Measurements from ENCODE around the gene TVP23A.
"Not testable (repeated sequence)": the region's sequence is repeated elsewhere in the genome, so short reads cannot be mapped to it uniquely, and the experiment has no call there.

The TVP23A gene

DNA sequence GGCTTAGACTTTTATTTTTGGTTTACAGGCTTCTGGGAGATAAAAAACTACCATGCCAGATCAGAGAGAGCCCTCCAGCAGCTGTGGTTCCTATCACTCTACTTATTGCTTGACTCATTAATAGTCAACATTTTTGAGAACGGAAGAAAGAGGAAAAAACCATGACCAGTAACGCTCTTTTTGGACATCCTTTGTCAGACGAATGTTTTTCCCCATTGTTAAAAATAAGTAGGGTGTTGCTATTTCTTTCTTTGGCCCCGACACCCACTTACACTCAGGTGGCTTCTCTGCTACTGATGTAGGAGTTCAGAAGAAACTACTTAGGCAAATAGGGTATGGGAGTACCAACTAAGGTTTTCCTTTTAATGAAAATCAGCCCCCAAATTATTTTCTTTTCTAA lies 27.5 kb downstream of the TVP23A start:
- DNase-seq: no peak

DNA sequence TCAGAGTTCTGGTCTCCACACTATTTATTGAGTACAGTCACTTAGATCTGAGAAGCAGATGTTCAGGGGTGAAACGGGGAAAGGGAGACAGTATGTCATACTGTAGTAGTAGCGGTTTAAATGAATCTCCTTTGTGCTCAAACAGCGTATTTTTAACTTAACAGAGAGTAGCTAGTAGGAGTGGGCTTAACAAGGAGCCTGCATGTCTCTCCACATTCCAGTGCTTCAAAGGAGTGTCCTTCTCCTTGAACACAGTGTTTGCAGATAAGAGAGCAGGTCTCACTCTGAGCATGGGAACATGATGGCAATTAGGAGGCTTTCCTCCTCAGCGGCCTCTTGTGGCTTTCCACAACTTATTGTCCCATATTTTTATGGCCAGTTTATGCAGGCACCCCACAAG lies 30.0 kb downstream of the TVP23A start:
- DNase-seq: not testable (repeated sequence)

DNA sequence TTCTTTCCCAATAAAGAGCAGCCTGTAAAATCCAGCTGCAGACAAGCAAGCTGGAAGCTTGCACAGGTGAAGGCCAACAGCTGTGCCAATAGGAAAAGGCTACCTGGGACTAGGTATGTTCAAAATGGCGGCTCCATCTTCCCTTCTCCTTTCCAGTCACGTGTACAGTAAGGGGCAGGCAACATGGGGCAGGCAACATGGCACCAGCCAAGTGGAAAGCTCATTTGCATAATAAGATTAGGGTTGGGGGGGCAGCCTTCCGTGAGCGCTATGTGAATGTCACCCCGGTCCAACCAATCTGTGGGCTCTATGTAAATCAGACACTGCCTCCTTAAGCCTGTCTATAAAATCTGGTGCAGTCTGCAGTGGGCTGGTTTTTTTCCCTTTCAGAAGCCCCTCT lies 31.3 kb downstream of the TVP23A start:
- no peak for DNase-seq

DNA sequence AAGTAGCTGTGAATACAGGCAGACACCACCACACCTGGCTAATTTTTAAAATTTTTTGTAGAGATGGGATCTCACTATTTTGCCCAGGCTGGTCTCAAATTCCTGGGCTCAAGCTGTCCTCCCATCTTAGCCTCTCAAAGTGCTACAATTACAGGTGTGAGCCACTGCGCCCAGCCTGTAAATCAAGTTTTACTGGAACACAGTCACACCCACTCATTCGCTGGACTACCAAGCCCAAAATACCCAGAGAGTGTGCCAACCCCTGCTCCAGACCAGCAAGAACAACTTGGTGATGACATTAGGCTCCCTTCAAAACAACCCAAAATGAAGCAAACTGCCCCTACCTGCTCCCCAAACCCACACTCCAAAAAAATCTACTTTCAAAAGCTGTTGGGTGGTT lies 36.0 kb downstream of the TVP23A start:
- DNase-seq: no peak

DNA sequence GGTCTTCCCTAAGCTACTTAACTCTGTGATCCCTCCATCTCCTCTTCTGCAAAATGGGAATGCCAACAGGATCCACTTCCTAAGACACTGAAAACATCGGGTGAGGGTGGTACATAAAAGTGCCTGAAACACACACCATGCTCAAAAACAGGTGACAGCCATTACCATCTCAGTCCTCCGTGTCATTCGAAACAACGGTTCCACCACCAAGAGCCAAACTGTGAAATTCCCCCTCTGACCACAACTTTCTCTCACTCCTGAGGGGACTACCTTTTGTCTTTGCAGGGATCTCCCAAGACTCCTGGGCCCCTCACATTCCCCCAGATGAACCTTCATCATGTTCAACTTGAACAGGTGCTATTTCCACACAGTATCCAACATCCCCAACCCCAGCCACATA lies 38.0 kb downstream of the TVP23A start:
- no peak for DNase-seq

DNA sequence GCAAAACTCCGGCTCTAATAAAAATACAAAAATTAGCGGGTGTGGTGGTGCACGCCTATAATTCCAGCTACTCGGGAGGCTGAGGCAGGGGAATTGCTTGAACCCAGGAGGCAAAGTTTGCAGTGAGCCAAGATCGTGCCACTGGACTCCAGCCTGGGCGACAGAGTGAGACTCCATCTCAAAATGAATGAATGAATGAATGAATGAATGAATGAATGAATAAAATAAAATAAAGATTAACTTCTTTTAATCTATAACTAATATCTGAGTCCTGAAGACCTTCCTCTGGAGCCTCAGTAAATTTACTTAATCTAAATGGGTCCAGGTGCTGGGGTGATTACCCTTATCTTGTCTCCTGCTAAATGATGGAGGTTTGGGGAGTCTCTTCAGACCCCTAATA lies 38.7 kb downstream of the TVP23A start:
- DNase-seq: not testable (repeated sequence)

DNA sequence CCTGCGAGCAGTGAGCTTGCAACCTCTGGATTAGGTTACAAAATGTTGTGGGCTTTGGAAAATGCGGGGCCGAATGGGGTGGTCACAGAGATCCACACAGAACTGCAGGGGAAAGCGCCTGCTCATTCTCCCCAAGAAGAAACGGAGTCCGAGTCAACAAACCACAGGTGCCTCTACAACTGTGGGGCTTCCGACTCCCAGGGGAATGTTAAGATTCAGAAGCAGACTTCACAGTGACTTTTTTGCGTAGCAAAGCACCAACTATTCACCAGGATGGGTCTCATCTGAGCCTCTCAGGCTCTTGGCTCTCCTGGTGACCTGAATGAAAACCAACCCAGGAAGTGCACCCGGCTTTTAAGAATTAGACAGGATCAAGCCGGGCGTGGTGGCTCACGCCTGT lies 41.2 kb downstream of the TVP23A start:
- DNase-seq: no peak

DNA sequence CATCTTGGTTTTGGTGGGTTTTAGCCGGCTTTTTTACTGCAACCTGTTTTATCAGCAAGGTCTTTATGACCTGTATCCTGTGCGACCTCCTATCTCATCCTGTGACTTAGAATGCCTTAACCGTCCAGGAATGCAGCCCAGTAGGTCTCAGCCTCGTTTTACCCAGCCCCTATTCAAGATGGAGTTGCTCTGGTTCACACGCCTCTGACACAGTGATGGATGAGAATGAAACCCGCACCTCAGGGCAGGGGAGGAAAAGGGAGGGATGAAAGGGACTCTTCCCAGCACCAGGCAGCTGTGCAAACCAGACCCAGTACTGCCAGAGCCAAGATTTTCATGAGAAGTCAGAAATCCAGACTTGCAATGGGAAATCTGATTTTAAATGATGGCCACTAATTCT lies 41.7 kb downstream of the TVP23A start:
- DNase-seq: not testable (repeated sequence)

DNA sequence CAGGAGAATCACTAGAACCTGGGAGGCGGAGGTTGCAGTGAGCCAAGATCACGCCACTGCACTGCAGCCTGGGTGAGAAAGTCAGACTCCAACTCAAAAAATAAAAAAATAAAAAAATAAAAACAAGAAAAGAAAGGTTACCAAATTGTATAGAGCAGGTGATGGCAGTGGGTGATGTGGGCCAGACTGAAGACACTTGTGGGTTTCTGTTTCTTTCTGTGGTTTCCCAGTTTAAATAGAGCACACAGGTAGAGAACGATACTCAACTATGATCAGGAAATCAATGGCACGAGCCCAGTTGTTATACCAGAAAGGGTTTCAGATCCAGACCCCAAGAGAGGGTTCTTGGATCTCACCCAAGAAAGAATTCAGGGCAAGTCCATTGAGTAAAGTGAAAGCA lies 42.3 kb downstream of the TVP23A start:
- no peak for DNase-seq

DNA sequence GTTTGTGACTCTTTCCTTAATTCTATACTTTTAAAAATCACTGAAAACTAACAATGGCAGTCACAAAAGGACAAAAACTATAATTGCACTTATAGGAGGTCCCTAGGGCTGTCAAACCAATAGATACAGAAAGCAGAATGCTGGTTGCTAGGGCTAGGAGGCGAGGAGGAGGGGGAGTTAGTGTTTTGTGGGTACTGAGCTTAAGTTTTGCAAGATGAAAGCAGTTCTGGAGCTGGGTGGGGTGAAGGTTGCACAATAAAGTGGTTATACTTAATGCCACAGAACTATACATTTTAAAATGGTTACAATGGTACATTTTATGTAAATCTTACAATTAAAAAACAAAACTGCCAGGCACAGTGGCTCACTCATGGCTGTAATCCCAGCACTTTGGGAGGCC lies 47.7 kb downstream of the TVP23A start:
- DNase-seq: no peak

DNA sequence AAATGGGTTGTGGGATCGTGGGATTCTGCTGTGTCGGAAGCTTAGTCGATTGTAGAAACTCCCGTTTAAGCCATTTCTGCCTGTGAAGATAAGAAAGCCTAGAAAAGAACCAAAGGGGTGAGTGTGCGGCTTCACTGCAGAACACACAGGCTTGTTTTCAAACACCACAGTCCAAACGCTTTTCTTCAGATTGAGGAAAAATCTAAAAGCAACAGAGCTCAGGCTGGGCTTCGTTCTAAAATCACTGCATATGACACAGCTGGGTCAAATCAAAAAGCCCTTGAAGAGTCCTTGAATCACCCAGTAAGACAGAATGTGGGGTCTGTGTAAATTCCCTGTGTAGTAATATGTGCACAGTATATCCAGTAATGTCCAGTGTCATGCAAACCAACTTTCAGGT lies 49.2 kb downstream of the TVP23A start:
- no peak for DNase-seq

DNA sequence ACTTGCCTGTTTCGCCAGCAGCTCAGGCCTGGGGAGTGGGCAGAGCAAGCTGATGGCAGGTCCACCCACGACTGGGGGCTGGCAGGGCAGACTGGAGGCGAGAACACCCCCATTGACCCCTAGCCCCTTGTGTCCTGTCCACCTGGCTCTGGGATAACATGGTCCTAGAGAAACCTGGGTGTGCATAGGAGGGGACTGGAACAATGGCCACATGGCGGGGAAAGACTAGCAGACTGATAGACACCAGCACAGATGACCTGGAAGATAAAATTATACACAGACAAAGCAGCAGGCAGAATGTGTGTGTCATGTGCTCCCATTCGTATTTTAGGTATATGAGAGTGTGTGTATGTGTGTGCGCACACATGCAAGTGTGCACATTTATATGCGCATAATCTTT lies 51.5 kb downstream of the TVP23A start:
- no peak for DNase-seq

DNA sequence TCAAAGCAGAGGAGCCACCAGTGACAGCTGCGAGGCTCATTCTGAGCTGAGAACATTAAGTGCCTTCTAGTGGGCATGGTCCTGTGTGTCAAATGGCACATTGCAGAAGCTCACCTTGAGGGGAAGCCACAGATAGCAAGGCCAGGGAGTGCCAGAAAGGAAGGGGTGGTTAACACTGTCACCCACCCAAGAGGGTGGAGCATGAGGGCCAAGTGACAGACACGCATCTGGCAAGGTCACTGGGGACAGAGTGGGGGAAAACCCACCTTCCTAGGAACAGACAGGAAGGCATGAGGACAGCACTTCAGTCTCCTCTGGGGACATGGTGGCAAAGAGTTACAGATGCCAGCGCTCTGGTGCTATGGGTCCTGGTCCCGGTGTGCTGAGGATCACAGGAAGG lies 52.8 kb downstream of the TVP23A start:
- no peak for DNase-seq

DNA sequence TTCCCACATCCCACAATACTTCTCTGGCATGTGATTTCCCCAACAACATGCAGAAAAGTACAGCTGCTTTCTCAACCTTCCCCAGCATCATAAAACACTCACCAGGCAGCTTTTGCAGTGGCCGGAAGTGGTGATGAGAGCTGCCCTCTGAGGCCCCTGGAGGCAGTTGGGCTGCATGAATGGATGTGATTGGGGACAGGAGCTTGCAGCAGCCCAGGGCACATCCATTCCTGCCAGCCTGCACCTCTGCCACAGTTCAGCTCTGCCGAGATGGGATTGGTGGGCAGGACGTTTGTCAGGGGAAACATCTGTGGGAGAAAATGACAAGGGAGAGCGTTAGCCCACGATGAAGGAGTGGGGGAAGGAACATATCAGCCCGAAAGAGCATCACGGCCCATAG lies 55.1 kb downstream of the TVP23A start:
- DNase-seq: no peak

DNA sequence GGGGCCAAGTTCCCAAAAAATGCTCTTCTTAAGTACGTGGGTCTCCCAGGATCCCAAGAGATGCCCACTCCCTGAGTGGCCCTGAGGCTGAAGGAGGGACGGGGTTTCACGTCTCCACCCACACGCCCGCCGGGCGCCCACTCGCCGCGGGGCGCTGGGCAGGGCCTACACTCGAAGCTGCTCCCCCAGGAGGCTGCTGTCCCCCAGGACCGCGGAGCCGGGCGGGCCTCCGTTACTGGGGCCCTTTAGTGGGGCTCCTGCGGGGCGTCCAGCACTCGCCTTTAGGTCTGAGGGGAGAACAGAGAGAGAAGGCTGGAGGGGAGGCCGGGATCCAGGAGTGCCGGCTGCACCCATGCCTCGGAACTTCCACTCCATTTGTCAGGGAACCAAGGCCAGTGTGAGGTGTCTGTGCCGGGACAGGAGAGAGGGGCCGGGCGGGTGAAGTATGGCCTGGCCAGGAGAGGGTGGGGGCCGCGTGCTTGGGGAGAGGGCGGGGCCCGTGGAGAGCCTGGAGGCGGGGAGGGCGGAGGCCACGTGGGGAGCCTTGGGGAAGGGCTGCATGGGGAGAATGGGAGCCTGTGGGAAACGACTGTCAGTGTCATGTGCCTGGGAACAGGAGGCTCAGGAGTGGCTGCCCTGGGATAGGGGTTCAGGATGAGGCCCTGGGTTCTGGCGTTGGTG lies 56.1 kb downstream of the TVP23A start:
- no peak for DNase-seq

DNA sequence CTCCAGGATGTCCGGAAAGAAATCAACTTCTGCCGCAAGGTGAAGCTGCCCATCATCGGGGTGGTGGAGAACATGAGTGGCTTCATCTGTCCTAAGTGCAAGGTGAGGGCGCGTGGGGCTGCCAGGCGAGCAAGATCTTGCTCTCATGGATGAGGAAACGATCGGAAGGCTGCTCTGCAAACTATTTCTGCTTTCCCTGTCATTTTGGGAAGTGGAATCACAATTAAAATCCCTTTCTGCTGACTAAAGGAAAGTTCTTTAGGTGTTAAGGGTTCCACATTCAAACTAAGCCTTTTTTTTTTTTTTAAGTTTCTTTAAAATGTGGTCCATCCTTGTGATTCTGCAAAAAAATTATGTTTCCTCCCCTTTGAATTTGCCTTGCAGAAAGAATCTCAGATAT lies 57.2 kb downstream of the TVP23A start:
- DNase-seq: no peak

DNA sequence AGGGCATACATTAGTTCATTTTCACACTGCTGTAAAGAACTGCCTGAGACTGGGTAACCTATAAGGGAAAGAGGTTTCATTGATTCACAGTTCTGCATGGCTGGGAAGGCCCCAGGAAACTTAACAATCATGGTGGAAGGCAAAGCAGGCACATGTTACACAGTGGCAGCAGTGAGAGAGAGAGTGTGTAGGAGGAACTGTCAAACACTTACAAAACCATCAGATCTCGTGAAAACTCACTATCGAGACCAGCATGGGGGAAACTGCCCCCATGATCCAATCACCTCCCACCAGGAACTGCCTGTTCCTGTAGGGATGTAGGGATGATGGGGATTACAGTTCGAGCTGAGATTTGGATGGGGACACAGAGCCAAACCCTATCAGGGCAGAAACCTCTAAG lies 57.7 kb downstream of the TVP23A start:
- no peak for DNase-seq

DNA sequence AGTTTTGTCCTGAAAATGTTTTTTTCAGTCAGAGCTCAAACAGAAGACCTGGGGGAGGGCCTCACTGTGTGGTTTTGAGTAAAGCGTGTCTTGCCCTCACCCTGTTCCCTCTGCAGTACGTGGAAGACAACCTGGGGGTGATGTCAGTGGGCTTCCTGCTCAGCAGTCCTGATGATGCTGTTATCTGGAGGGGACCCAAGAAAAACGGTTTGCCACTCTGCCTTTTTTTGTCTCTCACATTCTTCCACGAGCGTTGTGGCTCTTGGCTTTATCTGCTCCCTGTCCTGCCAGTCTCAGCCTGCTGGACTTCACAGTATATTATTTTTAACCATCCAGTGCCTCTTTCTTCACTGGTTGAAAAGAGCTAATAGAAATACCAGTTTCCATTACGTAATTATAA lies 62.0 kb downstream of the TVP23A start:
- DNase-seq: no peak

DNA sequence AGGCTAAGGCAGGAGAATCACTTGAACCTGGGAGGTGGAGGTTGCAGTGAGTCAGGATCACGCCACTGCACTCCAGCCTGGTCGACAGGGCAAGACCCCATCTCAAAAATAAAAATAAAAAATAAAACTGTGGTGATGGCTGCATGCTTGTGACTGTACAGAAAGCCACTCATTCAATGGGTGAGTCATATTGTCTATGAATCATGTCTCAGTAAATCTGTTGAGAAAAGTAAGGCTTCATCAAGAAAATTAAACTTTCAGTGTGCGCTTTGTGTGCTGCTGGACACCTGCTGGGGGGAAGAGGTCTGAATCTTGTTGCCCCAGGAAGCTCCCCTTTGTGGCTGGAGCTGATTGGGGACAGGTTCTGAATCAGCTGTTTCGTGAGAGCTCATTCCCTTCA lies 63.7 kb downstream of the TVP23A start:
- DNase-seq: no peak

DNA sequence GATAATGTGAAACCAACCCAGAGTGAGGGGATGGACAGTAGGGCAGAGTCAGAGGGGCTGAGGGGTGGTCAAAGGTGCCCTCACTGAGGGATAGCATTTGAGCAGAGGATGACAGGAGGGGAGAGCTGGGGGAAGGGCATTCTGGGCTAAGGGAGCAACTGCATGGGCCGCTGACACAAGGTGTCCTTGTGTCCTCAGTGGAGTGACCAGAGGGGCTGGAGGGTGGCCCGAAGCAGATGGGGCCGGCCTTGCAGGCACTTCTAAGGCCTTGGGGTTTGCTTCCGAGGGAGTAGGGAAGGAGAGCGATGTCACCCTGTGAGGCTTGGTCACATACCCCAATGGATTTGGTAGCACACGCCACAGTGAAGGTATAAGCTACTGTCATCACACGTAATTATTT lies 64.9 kb downstream of the TVP23A start:
- DNase-seq: no peak

DNA sequence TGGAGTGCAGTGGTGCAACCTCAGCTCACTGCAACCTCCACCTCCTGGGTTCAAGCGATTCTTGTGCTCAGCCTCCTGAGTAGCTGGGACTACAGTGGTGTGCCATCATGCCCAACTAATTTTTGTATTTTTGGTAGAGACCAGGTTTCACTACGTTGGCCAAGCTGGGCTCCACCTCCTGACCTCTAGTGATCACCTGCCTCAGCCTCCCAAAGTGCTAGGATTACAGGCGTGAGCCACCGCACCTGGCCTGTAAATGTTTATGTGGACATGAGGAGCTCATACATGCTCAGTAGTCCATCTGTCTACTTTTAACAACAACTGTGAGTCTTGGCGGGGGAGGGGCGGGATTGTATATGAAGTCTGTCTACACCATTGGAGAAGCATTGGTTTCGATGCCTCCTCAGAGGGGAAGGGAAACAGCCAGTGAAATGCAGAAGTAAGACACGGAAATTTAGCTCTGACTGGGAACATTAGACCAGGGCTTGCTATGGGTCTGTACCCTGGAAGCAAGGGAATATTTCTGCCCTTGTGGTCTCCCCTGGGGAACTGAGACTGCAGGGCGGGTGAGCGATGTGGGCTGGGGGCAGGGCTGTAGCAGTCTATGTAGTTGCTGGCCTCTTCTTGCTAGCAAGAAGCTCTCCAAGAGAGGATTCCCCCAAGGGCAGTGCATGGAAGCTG lies 65.6 kb downstream of the TVP23A start:
- peak; percentile 42 for DNase-seq

DNA sequence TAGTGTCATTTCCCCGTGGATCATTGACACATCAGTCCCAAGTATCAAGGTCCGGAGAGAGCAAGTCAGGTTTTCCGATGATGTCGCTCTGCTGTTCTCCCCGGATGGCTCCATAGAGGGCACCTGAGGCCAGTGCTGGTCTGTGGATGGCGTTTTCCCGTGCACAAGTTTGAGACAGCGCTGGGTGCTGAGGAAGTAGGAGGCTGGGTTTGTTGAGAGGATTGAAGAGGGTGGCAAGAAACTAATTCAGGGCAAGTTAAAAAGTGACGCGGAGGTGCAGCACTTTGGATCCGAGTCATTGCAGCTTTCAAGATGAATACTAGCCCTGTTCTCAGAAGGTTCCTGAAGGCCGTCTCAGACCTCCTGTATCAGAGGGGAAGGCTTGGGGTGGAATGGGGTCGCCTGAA lies 67.3 kb downstream of the TVP23A start:
- DNase-seq: no peak

DNA sequence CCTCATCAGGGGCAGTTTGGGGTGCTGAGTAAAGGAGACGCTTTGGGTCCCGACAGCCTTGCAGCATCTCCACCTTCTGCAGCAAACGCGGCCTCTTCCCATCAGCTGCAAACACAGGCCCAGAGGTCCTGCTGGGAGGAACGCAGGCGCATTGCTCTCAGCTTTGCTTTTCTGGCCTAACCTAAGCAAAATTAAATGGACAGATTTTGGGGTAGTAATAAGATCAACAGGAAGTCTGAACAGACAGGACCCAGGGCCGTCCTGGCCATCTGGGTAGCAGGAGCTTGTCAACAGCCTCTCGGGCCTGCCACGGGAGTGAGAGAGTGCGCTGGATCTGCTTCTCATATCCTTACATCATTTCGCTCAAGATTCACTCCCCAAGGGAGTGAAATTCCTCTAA lies 67.8 kb downstream of the TVP23A start:
- DNase-seq: no peak

DNA sequence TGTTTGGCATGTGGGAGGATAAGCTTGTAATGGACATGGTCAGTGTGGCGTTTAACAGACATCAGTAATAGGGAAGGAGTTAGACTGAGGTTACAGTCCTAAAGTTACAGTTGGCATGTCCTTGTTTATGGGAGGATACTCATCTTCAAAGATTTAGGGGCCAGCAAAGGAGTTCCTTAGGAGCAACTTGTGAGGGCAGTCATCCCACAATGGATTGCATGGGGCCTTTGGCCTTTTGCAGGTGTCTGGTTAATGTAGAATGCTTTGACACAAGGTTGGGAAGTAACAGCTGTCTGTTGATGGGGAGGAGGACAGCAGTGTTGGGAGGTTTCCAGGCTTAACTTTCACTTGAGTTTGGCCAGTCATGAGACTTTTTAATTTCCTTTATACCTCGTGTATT lies 72.8 kb downstream of the TVP23A start:
- no peak for DNase-seq

DNA sequence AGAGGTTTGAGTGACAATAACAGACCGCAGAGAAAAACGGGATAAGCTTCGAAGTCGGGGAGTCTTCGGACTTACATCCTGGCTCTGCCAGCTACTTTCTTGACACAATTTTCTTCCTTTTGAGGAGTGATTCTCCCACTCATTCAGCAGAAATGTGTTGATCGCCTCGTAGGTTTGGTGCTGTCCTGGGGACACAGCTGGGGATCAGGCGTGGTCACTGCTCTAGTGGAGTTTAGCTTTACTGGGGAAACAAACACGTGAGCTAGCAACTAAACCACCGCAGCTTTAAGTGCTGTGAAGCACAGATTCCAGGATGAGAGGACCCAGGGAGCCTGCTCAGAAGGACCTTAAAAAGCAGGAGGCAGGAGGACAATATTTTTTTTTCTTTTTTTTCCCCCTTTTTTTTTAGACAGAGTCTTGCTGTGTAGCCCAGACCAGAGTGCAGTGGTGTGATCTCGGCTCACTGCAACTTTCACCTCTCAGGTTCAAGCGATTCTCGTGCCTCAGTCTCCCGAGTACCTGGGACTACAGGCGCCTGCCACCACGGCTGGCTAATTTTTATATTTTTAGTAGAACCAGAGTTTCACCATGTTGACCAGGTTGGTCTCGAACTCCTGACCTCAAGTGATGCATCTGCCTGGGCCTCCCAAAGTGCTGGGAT lies 74.1 kb downstream of the TVP23A start:
- DNase-seq: no peak

Measured in femur (tissue), 1 donor.